A673 (cell line): ENCODE data around the gene PPARGC1A. TPM values are rescaled to one million over a fixed set of nuclear protein-coding genes. Genes with fewer than 3 reads are reported as not detected.

Experiments
- BruUV-seq: library from RNA; stranded (reverse); fragments of 400-500 nt; replicated peaks from 2 replicates; lab custom pipeline; 2021; lab: Mats Ljungman, UMichigan
- CTCF ChIA-PET: fragments of 300-600 bp; sonication (Branson Sonifier 250); formaldehyde crosslinking; loops from one replicate; lab custom pipeline; 2022; ENCODE audit warnings: antibody characterized with exemption; lab: Charles Lee
- POLR2A ChIA-PET: fragments of 300-600 bp; sonication (Branson Sonifier 250); formaldehyde crosslinking; loops from one replicate; lab custom pipeline; 2022; ENCODE audit warnings: antibody characterized with exemption; ENCODE audit not compliant: low non-redundant PET; lab: Charles Lee
- DNase-seq: peaks from one replicate; pipeline ENCODE4 v3.0.0-alpha.2; 2015; ENCODE audit warnings: low spot score
- H3K27ac ChIP-seq: fragments of 200-600 bp; sonication (generic); 2 replicates; pipeline ENCODE4 v1.5.1; 2016; ENCODE audit warnings: mixed run types, low read depth, mild to moderate bottlenecking, mixed read lengths, antibody characterized with exemption, low read length; ENCODE audit not compliant: poor library complexity, severe bottlenecking
- H3K27me3 ChIP-seq: fragments of 200-600 bp; sonication (generic); replicated peaks from 2 replicates; pipeline ENCODE4 v1.6.1; 2017; ENCODE audit warnings: mixed run types, low read depth, mild to moderate bottlenecking, mixed read lengths, antibody characterized with exemption, low read length; ENCODE audit not compliant: insufficient read depth, poor library complexity
- H3K36me3 ChIP-seq: fragments of 200-600 bp; sonication (generic); 2 replicates; pipeline ENCODE4 v1.6.1; 2016; ENCODE audit warnings: mixed run types, mild to moderate bottlenecking, mixed read lengths, antibody characterized with exemption, low read length; ENCODE audit not compliant: insufficient read depth, poor library complexity, severe bottlenecking
- H3K4me1 ChIP-seq: fragments of 200-600 bp; sonication (generic); 2 replicates; pipeline ENCODE4 v1.6.1; 2017; ENCODE audit warnings: mixed run types, mild to moderate bottlenecking, mixed read lengths, antibody characterized with exemption, low read length; ENCODE audit not compliant: insufficient read depth, poor library complexity, severe bottlenecking
- H3K4me3 ChIP-seq: fragments of 200-600 bp; sonication (generic); 2 replicates; pipeline ENCODE4 v1.5.1; 2016; ENCODE audit warnings: low read depth, mixed run types, mild to moderate bottlenecking, mixed read lengths, low read length; ENCODE audit not compliant: poor library complexity, severe bottlenecking
- H3K9me3 ChIP-seq: fragments of 200-600 bp; sonication (generic); 2 replicates; pipeline ENCODE4 v1.6.1; 2016; ENCODE audit warnings: mixed run types, low read depth, mild to moderate bottlenecking, mixed read lengths, antibody characterized with exemption, low read length; ENCODE audit not compliant: poor library complexity, severe bottlenecking
- EZH2 ChIP-seq: fragments of 200-600 bp; sonication (generic); IDR thresholded peaks from 2 replicates; pipeline ENCODE4 v1.6.1; 2017; ENCODE audit warnings: borderline replicate concordance, low read depth, mild to moderate bottlenecking, mixed read lengths, antibody characterized with exemption, low read length; ENCODE audit not compliant: poor library complexity, severe bottlenecking
- intact Hi-C: fragments of 100-400 bp; cut with micrococcal nuclease; formaldehyde crosslinking; loops from one replicate; pipeline ENCODE4 v1.10.0; 2022; ENCODE audit not compliant: unreplicated experiment
- total RNA-seq: library from RNA; stranded (reverse); gene quantifications from 2 replicates; pipeline ENCODE4 v1.2.3, GENCODE V29; 2021
- TF ChIP-seq, protein P1 (sequence below): fragments of 300-800, 200-600 bp; sonication (generic); conservative IDR thresholded peaks from 2 replicates; pipeline ENCODE4 v1.5.1; 2017; ENCODE audit warnings: low read depth, mild to moderate bottlenecking, antibody characterized with exemption, low read length, moderate library complexity, mixed read lengths

PPARGC1A gene
- total RNA-seq, 1 experiment from 2014 or later, result not detected

DNA sequence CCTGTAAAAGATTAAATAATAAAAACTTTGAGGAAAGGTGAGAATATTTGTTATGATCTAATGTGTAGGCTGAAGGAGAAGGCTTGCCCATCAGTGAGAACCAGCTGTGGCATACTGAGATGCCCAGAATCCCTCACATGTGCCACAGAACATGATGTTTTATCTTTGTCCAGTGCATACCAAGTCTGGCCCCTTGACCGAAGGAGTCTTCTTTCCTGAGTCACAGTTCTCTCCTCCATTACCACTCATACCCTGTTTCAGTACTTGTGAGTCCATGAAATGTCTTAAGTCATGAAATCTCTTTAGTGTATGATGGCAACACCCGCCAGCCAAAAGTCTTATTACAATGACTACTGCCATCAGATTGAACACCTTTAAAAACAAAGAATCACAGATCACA is 42.7 kb downstream of the PPARGC1A start:
- TF ChIP-seq, protein P1, sequence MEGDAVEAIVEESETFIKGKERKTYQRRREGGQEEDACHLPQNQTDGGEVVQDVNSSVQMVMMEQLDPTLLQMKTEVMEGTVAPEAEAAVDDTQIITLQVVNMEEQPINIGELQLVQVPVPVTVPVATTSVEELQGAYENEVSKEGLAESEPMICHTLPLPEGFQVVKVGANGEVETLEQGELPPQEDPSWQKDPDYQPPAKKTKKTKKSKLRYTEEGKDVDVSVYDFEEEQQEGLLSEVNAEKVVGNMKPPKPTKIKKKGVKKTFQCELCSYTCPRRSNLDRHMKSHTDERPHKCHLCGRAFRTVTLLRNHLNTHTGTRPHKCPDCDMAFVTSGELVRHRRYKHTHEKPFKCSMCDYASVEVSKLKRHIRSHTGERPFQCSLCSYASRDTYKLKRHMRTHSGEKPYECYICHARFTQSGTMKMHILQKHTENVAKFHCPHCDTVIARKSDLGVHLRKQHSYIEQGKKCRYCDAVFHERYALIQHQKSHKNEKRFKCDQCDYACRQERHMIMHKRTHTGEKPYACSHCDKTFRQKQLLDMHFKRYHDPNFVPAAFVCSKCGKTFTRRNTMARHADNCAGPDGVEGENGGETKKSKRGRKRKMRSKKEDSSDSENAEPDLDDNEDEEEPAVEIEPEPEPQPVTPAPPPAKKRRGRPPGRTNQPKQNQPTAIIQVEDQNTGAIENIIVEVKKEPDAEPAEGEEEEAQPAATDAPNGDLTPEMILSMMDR, result no peak
- TF ChIP-seq EZH2, result no peak
- Histone ChIP-seq H3K4me1 (no peaks in the 10 kb centered on the region), H3K9me3 (no peaks in the 10 kb centered on the region), H3K27me3 (no peaks in the 10 kb centered on the region), H3K36me3 (no peaks in the 10 kb centered on the region), H3K27ac (no peak overlapping the region), H3K4me3 (no peak overlapping the region)
- intact Hi-C loops, result no loop called here
- ChIA-PET POLR2A (no interaction called here), CTCF (no interaction called here)
- BruUV-seq, result no TSS peak
- no peak for DNase-seq

DNA sequence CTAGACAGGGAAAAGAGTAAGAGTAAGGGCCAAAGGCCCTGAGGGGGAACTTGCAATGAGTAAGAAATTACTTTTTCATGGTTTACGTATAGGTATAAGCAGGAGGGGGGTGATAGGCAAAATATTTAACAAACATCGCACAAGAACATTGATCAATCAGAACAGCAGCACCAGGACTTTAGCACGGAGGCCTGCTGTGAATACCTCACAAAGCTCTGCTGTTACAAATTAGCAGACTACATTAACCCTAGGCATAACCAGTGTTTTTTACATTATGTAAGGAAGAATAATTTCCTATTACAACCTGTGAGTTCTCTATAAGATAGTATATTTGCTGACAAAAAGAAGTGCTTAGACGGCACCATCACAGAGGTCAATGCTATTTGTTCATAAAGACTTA is 44.9 kb downstream of the PPARGC1A start:
- no peaks in the 10 kb centered on the region for H3K27me3 ChIP-seq
- TF ChIP-seq EZH2, result no peak
- TF ChIP-seq, protein P1, result no peak
- CTCF ChIA-PET, result no interaction called here
- H3K4me1 ChIP-seq, result no peaks in the 10 kb centered on the region
- H3K36me3 ChIP-seq, result no peaks in the 10 kb centered on the region
- intact Hi-C loops, result no loop called here
- POLR2A ChIA-PET, result no interaction called here
- no peak overlapping the region for H3K27ac ChIP-seq
- BruUV-seq, result no TSS peak
- DNase-seq, result no peak
- no peak overlapping the region for H3K4me3 ChIP-seq
- H3K9me3 ChIP-seq, result no peaks in the 10 kb centered on the region

- ChIA-PET CTCF (no interaction called here), POLR2A (no interaction called here)
- no TSS peak for BruUV-seq
Measured at GRCh38 chr4:23839279-23839678, 50.6 kb downstream of the PPARGC1A start.

More at GRCh38 chr4:23839279-23839678, 50.6 kb downstream of the PPARGC1A start:
- TF ChIP-seq, protein P1, result no peak
- no peak for TF ChIP-seq EZH2
- Histone ChIP-seq H3K4me1 (no peaks in the 10 kb centered on the region), H3K27me3 (no peaks in the 10 kb centered on the region), H3K4me3 (no peak overlapping the region), H3K36me3 (no peaks in the 10 kb centered on the region), H3K27ac (no peak overlapping the region), H3K9me3 (no peaks in the 10 kb centered on the region)
- intact Hi-C loops, result no loop called here
- DNase-seq, result no peak
